ENCODE data around the gene VCPKMT.

- TF ChIP-seq POLR2A (IDR thresholded peaks at IDR 0.05; ENCODE audit: low read depth, low read length) (no peak), POLR2AphosphoS5 (IDR thresholded peaks at IDR 0.05; ENCODE audit: low read depth, low read length) (no peak), TAF1 (IDR thresholded peaks at IDR 0.05; ENCODE audit: borderline replicate concordance, low read depth, low read length) (no peak)
Measured at GRCh38 chr14:50092006-50092555, 24.3 kb downstream of the VCPKMT start.

All from GM12892 (cell line).